ENCODE results near the gene ILKAP. TPM values are rescaled to one million over a fixed set of nuclear protein-coding genes. Genes with fewer than 3 reads are reported as not detected.

The ILKAP gene
- total RNA-seq, 1 experiment from 2014 or later, result 55.4 TPM

GRCh38 chr2:238125127-238125885 is 78.2 kb downstream of the ILKAP start:
- no TSS peak for BruUV-seq (replicated peaks)
- Mint-ChIP-seq H3K9me3 (ENCODE audit: low read depth, unreplicated experiment) (no peaks in the 10 kb centered on the region), H3K4me3 (ENCODE audit: low read depth, unreplicated experiment) (no peak overlapping the region), H3K27me3 (ENCODE audit: unreplicated experiment) (no peaks in the 10 kb centered on the region), H3K27ac (ENCODE audit: unreplicated experiment) (no peak overlapping the region), H3K36me3 (ENCODE audit: insufficient read depth, unreplicated experiment) (no peaks in the 10 kb centered on the region), H3K4me1 (ENCODE audit: low read depth, unreplicated experiment) (no peaks in the 10 kb centered on the region)
- CTCF ChIA-PET, result no interaction called here
- intact Hi-C loops (cut with micrococcal nuclease; ENCODE audit: unreplicated experiment), result no loop called here
- TF ChIP-seq CTCF (IDR thresholded peaks at IDR 0.05; ENCODE audit: unreplicated experiment), result no peak
- DNase-seq, result no peak

- TF ChIP-seq CTCF (IDR thresholded peaks at IDR 0.05; ENCODE audit: unreplicated experiment), result no peak
- no TSS peak for BruUV-seq (replicated peaks)
- intact Hi-C loops (cut with micrococcal nuclease; ENCODE audit: unreplicated experiment), result no loop called here
- Mint-ChIP-seq H3K9me3 (ENCODE audit: low read depth, unreplicated experiment) (no peaks in the 10 kb centered on the region), H3K27ac (ENCODE audit: unreplicated experiment) (no peak overlapping the region), H3K4me1 (ENCODE audit: low read depth, unreplicated experiment) (no peaks in the 10 kb centered on the region), H3K27me3 (ENCODE audit: unreplicated experiment) (peaks cover 7% of the 10 kb centered on the region), H3K4me3 (ENCODE audit: low read depth, unreplicated experiment) (no peak overlapping the region), H3K36me3 (ENCODE audit: insufficient read depth, unreplicated experiment) (no peaks in the 10 kb centered on the region)
- CTCF ChIA-PET, result no interaction called here
- DNase-seq, result no peak
Measured at GRCh38 chr2:238124488-238125126, 78.9 kb downstream of the ILKAP start.

- DNase-seq, result no peak
- H3K27ac Mint-ChIP-seq (ENCODE audit: unreplicated experiment), result no peak overlapping the region
- H3K36me3 Mint-ChIP-seq (ENCODE audit: insufficient read depth, unreplicated experiment), result no peaks in the 10 kb centered on the region
- TF ChIP-seq CTCF (IDR thresholded peaks at IDR 0.05; ENCODE audit: unreplicated experiment), result no peak
- no peak overlapping the region for H3K4me3 Mint-ChIP-seq (ENCODE audit: low read depth, unreplicated experiment)
- intact Hi-C loops (cut with micrococcal nuclease; ENCODE audit: unreplicated experiment), result no loop called here
- H3K4me1 Mint-ChIP-seq (ENCODE audit: low read depth, unreplicated experiment), result no peaks in the 10 kb centered on the region
- peaks cover 13% of the 10 kb centered on the region for H3K27me3 Mint-ChIP-seq (ENCODE audit: unreplicated experiment)
- CTCF ChIA-PET, result no interaction called here
- BruUV-seq (replicated peaks), result no TSS peak
- H3K9me3 Mint-ChIP-seq (ENCODE audit: low read depth, unreplicated experiment), result no peaks in the 10 kb centered on the region
Measured at GRCh38 chr2:238123991-238124470, 79.5 kb downstream of the ILKAP start.

- Mint-ChIP-seq H3K27ac (ENCODE audit: unreplicated experiment) (no peak overlapping the region), H3K36me3 (ENCODE audit: insufficient read depth, unreplicated experiment) (no peaks in the 10 kb centered on the region), H3K4me1 (ENCODE audit: low read depth, unreplicated experiment) (no peaks in the 10 kb centered on the region), H3K9me3 (ENCODE audit: low read depth, unreplicated experiment) (no peaks in the 10 kb centered on the region), H3K27me3 (ENCODE audit: unreplicated experiment) (peaks cover 19% of the 10 kb centered on the region), H3K4me3 (ENCODE audit: low read depth, unreplicated experiment) (no peak overlapping the region)
- no peak for DNase-seq
- intact Hi-C loops (cut with micrococcal nuclease; ENCODE audit: unreplicated experiment), result no loop called here
- BruUV-seq (replicated peaks), result no TSS peak
- no peak for TF ChIP-seq CTCF (IDR thresholded peaks at IDR 0.05; ENCODE audit: unreplicated experiment)
- CTCF ChIA-PET, result no interaction called here
Measured at GRCh38 chr2:238123218-238123971, 80.1 kb downstream of the ILKAP start.
